Gastrocnemius medialis (tissue), 4 donors: ENCODE results near the gene FNDC11.

Experiments
- POLR2A ChIP-seq, 2 donors: fragments of 450-650 bp; IDR thresholded peaks; one replicate each; pipeline ENCODE4 v1.6.1; 2017; ENCODE audit warnings: antibody characterized with exemption in 2 of 2, mild to moderate bottlenecking in 2 of 2, moderate library complexity in 2 of 2
- TF ChIP-seq, protein P1 (sequence below), 5 experiments: fragments of 450-650 bp in 3 of 5; fragments of 200-600 bp in 2 of 5; sonication (generic) in 2 of 5; IDR thresholded peaks in 4 of 5; conservative IDR thresholded peaks in 1 of 5; 1 replicate in 4 of 5; 2 replicates in 1 of 5; pipeline ENCODE4 v1.5.1; 2016 to 2019; ENCODE audit warnings: antibody characterized with exemption in 5 of 5, mild to moderate bottlenecking in 3 of 5, moderate library complexity in 3 of 5

GRCh38 chr20:63530788-63531160 is 23.2 kb upstream of the FNDC11 start:
- TF ChIP-seq, protein P1, sequence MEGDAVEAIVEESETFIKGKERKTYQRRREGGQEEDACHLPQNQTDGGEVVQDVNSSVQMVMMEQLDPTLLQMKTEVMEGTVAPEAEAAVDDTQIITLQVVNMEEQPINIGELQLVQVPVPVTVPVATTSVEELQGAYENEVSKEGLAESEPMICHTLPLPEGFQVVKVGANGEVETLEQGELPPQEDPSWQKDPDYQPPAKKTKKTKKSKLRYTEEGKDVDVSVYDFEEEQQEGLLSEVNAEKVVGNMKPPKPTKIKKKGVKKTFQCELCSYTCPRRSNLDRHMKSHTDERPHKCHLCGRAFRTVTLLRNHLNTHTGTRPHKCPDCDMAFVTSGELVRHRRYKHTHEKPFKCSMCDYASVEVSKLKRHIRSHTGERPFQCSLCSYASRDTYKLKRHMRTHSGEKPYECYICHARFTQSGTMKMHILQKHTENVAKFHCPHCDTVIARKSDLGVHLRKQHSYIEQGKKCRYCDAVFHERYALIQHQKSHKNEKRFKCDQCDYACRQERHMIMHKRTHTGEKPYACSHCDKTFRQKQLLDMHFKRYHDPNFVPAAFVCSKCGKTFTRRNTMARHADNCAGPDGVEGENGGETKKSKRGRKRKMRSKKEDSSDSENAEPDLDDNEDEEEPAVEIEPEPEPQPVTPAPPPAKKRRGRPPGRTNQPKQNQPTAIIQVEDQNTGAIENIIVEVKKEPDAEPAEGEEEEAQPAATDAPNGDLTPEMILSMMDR (IDR thresholded peaks at IDR 0.05 in 4 of 5, conservative IDR thresholded peaks at IDR 0.05 in 1 of 5) = no peak
- TF ChIP-seq POLR2A (IDR thresholded peaks at IDR 0.05) = no peak
